GM19395 (cell line): ENCODE measurements around the gene USP32.

Source experiments
- ATAC-seq: cut with Tn5 transposase; IDR thresholded peaks from one replicate; pipeline ENCODE4 v1.9.1; 2021; ENCODE audit warnings: mild to moderate bottlenecking, moderate library complexity; ENCODE audit not compliant: unreplicated experiment

USP32 gene

DNA sequence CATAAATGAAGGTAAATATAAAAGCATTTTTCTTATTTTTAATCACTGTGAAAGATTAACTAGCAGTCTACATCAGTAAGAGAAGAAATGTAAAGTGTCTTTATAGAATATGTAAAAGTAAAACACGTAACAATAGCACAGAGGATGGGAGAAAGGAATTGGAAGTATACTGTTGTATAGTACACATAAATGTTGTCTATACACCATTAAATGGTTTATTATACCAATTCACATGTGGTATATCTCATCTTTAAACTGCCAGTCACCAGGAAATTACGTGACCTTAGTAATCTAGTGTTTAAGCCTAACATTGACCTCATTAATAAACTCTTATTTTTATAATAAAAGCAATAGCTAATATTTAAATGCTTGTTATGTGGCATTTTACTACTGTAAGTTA lies 87.4 kb downstream of the USP32 start:
- ATAC-seq, result no peak

DNA sequence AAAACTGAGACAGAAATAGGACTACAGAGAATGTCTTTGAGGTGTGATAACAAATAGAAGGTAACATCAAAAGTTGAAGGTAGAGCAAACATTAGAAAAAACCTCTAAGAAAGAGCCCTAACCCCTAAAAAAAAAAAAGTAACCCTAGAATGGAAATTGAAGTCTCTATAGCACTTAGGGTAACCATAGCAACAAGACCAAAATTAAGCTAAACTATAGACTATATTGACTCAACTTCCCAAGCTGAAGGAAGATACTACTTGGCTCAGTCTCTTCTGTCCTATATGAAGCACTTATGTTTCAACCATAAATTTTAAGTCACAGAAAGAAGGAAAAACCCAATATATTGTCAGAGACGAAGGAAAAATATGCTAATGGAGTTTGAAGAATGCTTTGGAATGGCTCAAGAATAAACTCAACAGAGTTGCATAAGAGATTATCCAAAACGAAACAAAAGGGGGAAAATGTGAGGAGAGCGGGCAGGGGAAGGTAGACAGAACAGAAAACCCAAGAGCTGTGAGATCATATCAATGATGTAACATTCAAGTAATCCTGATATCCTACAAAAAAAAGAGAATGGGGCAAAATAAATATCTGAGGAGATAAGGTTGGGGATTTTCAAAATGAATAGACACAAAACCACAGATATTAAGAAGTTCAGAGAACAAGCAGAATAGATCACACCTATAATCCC lies 88.4 kb downstream of the USP32 start:
- no peak for ATAC-seq

DNA sequence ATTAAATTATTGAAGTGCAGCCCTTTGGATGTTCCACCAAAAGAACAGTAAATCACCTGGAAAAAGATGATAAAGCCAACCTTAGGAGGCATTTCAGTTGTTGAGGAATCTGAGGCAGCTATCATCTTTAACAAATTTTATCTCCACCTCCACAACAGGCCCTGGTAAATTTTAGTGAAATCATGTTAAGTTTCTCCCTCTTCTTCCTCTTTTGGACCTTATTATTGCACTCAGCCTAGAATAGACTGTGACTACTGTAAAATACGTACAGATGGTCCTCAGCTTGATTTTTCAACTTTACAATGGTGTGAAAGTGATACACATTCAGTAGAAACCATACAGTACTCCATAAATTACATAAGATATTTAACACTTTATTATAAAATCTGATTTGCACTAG lies 90.3 kb downstream of the USP32 start:
- no peak for ATAC-seq

DNA sequence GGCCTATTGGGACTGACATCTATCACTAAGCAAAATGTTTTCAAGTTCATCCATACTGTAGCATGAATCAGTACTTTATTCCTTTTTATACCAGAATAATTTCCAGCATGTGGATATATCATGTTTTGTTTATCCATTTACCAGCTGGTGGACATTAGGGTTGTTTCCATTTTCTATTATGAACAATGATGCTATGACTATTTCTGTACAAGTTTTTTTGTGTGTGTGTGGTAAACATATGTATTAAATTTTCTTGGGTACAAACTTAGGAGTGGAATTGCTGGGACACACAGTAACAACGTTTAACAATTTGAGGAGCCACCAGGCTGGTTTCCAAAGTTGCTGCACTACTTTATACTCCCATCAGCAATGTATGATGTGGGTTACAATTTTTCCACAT lies 91.0 kb downstream of the USP32 start:
- ATAC-seq, result no peak

DNA sequence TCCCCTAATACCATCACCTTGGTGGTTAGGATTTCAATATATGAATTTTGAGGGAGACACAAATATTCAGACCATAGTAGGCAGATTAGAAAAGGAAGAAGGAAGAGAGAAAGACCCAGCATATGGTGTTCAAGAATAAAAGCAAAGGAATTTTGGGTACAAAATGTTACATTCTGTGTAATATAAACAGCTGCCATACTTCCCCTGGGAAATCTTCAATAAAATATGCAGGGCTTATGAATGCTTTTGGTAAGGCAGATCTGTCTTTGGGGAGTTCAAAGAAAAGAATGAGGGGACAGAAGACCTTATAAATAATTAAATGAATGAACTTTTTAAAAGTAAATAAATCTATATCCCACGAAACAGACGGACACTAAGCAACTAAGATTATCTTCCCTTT lies 91.9 kb downstream of the USP32 start:
- ATAC-seq, result no peak

DNA sequence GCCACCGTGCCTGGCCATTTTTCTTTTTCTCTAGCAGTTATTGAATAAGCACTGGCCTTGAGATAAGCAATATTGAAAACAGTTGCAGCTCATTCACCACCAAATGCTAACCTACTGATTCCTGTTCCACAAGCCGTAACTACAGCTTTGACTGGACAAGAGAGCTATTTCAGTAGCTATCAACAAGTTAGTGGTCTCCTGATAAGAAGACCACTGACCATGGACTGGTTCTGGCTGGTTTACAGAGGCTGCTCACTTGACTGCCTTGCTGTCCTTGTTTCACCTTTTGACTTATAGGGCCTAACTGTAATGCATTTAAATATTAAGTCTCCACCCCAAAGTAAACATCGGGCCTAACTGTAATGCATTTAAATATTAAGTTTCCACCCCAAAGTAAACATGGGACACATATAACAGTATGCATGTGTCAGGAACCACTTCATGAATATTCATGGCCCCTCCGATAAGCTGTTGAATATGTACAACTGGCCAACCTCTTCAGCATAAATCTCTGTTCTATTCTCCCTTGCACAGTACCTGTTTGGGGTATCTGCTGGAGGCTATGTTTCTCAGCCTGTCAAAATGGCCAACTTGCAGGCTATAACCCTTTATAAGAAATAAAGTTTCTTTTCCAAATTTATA lies 94.1 kb downstream of the USP32 start:
- no peak for ATAC-seq

DNA sequence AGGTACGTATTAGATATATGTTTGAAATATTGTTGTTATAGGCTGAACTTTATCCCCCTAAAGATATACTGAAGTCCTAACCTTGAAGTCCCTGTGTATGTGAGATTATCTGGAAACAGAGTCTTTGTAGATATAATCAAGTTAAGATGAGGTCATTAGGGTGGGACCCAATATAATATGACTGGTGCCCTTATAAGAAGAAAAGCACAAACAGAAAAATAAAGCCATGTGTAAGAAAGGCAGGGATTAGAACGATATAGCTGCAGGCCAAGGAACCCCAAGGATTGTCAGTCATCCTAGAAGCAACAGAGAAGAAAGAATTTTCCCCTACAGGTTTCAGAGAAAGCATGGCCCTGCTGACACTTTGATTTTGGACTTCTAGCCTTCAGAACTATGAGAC lies 95.8 kb downstream of the USP32 start:
- ATAC-seq, result no peak

DNA sequence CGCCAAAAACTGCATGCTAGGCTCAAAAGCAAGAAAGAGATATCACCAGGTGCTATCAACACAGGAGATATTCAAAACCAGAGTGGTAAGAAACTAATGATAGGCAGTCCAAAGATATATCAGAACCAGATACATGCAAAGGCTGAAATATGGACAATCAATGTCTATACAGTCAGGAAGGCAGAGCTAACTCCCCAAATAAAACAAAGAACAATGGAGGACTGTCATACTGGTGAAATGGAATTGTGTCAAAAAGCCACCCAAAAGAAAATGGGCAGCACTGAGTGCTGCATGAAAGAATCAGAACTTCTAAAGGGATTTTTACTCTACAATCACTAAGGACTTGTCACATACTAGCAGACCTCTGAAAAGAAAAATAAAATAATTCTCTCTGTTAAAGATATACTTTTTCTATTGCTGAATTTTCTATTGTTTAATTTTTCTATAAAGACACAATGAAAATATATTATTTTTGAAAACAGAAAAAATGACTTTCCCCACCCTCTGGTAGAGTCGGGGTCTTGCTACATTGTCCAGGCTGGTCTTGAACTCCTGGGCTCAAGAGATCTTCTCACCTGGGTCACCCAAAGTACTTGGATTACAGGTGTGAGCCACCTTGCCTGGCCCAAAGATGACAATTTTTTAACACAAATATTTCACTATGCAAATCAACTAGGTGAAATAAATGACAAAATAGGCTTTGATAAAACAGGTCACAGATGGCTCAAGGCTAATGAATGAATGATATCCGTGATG lies 98.2 kb downstream of the USP32 start:
- no peak for ATAC-seq

DNA sequence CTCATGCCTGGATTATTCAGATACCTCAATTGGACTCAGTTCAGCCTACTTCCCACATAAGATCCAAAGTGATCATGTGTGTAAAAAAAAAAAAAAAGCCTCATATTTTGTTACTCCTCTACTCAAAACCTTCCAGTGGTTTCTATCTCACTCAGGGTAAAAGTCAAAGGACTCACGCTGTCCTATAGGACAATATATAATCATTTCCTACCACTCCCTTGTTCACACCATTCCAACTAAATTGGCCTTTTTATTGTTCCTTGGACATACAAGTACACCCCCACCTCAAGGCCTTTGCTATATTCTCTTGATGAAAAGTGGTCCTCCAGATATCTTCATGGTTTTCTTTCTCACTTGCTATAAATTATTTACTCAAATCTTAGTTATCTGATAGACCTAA lies 99.2 kb downstream of the USP32 start:
- no peak for ATAC-seq

DNA sequence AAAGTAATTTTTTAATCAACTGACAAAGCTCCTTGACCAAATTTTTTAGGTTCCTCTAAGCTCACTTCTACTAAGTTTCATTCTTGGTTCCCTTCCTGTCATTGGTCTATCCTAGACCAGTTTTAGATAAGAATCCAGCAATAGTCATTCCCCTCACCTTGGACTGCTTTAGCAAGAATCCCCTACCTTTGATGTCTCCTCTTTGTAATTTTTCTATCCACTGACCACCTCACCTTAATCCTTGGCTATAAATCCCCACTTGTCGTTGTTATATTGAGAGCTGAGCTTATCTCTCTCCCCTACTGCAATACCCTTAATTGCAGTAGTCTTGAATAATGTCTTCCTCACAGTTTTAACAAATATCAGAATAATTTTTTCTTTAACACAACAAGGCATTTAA lies 107.2 kb downstream of the USP32 start:
- no peak for ATAC-seq

DNA sequence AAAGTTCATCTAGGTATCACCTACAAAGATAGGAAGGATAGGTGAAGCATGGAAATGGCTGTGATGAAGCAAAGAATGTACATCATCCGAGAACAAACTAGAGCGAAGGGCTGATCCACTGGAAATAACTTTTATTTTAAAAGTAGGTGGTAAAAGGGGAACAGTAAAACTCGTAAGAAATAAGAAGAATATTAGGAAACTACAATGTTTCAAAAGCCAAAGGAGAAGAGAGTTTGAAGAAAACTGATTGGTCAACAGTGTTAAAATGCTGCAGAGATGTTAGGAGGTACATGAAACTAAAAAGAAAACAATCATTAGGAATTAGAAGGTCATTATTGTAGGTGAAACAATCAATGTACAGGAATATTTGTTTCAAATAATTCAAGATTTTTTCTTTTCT lies 108.1 kb downstream of the USP32 start:
- no peak for ATAC-seq

DNA sequence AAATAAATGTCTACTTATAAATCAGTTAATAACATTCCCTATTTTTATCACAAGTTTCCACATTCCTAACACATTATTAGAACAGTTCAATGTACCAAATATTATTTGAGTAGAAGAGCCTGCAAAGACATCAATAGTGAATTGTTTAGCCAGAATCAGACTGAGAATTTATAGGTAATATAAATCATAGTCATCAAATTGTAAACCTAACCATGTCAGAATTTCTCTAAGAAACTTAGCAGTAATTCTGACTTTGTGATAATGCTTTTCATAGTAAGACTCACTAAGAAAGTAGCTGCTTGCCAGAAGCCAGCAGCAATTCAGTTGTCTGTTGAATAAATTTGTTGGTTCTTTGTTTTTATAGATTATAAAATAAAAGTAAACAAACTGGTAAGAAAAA lies 111.3 kb downstream of the USP32 start:
- ATAC-seq, result no peak

DNA sequence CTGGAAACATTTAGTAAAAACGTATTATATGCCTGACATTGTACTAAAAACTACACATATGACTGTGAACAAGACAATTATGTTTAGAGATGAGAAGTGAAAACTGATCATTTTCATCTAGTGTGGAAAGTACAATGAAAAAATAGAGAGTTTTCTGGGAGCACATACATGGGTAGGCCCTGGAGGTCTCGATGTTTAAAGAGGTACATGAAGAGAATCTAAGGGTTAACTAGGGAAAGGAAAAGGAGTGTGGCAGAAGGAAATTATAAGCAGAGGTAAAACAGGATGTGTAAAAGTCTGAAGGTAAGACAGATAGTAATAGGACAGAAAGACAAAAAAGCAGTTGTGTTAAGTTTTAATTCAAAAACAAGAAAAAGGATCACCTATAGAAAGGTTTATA lies 113.7 kb downstream of the USP32 start:
- no peak for ATAC-seq

DNA sequence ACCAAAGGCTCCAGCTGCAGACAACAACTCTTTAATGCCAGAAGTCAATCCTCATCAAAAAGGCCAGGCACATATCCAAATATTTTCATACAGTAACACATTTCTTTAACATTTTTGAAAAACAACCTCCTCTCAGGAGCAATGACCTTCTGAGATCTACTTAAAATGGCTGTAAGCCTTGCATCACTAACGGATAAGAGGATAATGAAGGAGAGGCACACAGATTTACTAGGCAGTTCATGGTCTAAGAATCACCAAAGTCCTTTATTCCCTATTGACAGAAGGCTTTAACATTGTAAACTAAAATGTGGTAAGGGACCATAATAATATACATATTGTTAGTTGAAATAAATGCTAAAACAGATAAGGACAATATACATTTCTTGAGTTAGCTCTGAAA lies 114.7 kb downstream of the USP32 start:
- ATAC-seq, result no peak

DNA sequence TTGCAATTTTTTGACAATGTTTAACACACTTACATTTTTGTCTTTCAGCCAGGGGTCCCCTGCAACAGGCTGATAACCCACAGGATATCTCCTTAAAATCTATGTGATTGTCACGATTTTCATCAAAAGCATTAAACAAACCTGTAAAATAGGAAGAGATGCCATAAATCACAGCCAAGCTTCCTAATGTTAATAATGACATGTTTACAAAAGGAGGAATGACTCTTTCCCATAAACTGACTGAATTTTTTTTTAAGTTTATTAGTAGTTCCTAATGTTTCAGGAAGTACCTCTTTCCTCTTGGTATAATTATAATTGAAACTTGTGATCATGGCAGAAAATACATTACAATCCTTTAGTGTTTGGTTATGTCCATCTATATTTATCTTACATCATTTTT lies 122.5 kb downstream of the USP32 start:
- no peak for ATAC-seq

DNA sequence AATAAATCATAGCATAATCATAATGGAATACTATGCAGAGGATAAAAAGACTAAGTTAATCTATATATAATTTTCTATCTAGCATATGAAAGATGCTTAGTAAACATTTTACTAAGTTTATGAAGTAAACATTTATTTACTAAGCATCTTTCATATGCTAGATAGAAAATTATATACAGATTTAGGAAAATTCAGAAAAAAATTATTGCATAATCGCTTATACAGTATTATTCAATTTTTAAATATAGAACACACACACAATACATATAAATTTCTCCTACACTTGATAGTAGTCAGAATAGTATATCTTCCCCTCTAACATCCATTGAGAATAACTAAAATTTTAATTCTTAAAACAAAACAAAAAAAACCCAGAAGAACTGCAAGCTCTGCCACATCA lies 131.4 kb downstream of the USP32 start:
- no peak for ATAC-seq

DNA sequence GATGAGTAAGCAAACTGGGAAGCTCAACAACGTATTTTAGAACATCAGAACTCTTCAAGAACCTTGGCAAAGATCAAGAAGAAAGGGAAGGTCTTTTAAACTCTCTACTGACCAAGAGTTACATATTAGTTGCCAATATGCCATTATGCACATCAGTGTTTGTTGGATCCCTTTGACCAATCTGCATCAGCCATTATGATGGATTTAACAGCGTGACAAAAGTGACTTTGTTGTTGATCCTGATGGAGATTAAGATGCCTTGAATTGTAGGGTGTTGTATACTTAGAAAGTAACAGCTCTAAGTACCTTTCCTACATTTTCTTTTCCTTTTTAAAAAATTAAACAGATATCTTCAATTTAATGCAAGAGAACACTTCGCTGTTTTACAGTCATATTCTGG lies 133.6 kb downstream of the USP32 start:
- ATAC-seq, result no peak

DNA sequence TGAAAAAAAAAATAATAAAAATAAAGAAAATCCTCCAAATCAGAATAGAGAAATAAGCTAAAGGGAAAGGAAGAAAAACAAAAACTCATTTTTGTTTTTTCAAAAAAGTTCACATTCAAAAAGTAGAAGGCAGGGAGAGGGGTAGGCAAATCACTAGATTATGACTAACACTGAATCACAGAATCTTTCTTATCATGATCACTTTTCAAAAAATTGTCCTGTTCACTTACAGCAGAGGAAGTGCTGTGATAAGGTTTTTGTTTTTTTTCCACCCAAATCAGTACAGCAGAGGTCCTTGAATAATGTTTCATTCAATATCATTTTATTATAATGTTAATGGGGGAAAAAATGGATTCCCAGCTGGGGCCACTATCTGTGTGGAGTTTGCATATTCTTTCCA lies 135.8 kb downstream of the USP32 start:
- no peak for ATAC-seq

DNA sequence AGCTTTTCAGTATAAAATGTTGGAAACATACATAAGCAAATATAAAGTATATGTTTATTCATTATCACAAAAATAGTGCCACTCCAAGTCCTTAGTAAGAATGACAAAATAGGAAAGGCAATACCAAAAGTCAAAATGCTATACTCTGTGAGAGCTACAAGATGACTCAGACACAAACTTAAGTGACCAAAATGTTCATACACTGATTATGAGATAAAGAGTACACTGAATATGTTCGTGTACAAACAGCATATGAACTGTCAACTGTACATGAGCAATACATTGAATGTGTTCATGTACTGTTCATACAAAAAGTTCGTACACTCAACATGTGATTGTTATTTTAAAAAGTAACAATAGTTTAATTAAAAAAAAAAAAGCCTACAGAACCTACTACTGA lies 138.9 kb downstream of the USP32 start:
- no peak for ATAC-seq

DNA sequence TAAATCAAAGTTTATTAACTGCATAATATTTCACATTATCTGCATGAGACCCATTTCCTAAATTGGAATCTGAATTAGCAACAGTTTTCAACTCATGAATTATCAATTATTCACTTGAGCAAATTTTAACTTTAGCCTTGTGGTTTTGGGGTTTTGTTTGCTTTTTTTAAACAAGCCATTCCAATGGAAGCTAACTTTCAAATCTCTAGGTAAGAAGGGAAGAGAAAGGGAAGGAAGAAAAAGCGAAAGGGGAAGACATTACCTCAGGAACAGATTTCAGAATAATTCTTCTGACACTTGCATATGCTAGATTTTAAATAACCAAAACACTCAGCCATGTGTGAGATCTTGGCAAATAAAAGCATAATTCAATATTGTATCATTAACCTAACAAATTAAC lies 139.5 kb downstream of the USP32 start:
- no peak for ATAC-seq

DNA sequence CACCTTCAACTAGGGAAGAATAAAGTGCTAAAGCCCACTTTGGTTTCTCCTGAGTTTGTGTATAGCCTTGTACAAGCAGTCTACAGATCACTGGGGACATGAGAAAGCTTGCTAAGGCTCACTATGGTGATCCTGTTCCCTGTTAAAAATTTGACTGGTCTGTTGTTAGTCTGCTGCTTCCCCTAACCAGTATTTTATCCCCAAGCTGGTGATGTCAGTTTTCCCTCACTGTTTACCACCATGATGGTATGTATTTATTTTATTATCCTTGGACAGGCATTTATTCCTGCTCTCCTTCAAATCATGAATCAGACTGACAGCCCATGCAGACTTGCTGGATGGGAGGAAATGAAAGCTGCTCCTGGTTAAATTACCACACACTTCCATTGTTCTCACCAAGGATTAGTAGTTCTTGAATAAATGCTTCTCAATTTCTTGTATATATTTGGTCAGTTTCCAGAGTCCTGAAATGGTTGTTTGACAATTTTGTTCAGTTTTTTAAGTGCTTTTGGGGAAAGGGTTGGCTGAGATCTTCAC lies 142.6 kb downstream of the USP32 start:
- no peak for ATAC-seq
